ENCODE measurements around the gene APBA1.

APBA1 gene

GRCh38 chr9:69526699-69527098, 145.5 kb downstream of the APBA1 start:
- DNase-seq (ENCODE audit: low read depth, low spot score) = no peak

- no peak for DNase-seq (ENCODE audit: low read depth, low spot score)
Observed at GRCh38 chr9:69519470-69520240, 152.5 kb downstream of the APBA1 start.

- no peak for DNase-seq (ENCODE audit: low read depth, low spot score)
Observed at GRCh38 chr9:69516353-69517322, 155.5 kb downstream of the APBA1 start.

GRCh38 chr9:69515810-69516209, 156.4 kb downstream of the APBA1 start:
- DNase-seq (ENCODE audit: low read depth, low spot score) = no peak

GRCh38 chr9:69513141-69513820, 158.9 kb downstream of the APBA1 start:
- no peak for DNase-seq (ENCODE audit: low read depth, low spot score)

GRCh38 chr9:69504058-69504457, 168.1 kb downstream of the APBA1 start:
- DNase-seq (ENCODE audit: low read depth, low spot score) = no peak

- DNase-seq (ENCODE audit: low read depth, low spot score) = no peak
Observed at GRCh38 chr9:69502671-69503301, 169.4 kb downstream of the APBA1 start.

GRCh38 chr9:69500896-69501295, 171.3 kb downstream of the APBA1 start:
- no peak for DNase-seq (ENCODE audit: low read depth, low spot score)

GRCh38 chr9:69499959-69500358, 172.2 kb downstream of the APBA1 start:
- DNase-seq (ENCODE audit: low read depth, low spot score) = no peak

GRCh38 chr9:69499407-69499806, 172.8 kb downstream of the APBA1 start:
- no peak for DNase-seq (ENCODE audit: low read depth, low spot score)

- DNase-seq (ENCODE audit: low read depth, low spot score) = no peak
Observed at GRCh38 chr9:69498470-69498869, 173.7 kb downstream of the APBA1 start.

GRCh38 chr9:69497816-69498215, 174.4 kb downstream of the APBA1 start:
- no peak for DNase-seq (ENCODE audit: low read depth, low spot score)

GRCh38 chr9:69496846-69497450, 175.2 kb downstream of the APBA1 start:
- no peak for DNase-seq (ENCODE audit: low read depth, low spot score)

GRCh38 chr9:69495296-69495695, 176.9 kb downstream of the APBA1 start:
- DNase-seq (ENCODE audit: low read depth, low spot score) = no peak

- no peak for DNase-seq (ENCODE audit: low read depth, low spot score)
Observed at GRCh38 chr9:69494763-69495162, 177.4 kb downstream of the APBA1 start.

GRCh38 chr9:69494208-69494607, 178.0 kb downstream of the APBA1 start:
- no peak for DNase-seq (ENCODE audit: low read depth, low spot score)

- no peak for DNase-seq (ENCODE audit: low read depth, low spot score)
Observed at GRCh38 chr9:69486498-69486897, 185.7 kb downstream of the APBA1 start.

- no peak for DNase-seq (ENCODE audit: low read depth, low spot score)
Observed at GRCh38 chr9:69485466-69485865, 186.7 kb downstream of the APBA1 start.

GRCh38 chr9:69483886-69484422, 188.2 kb downstream of the APBA1 start:
- no peak for DNase-seq (ENCODE audit: low read depth, low spot score)

- DNase-seq (ENCODE audit: low read depth, low spot score) = no peak
Observed at GRCh38 chr9:69476797-69477196, 195.4 kb downstream of the APBA1 start.

- DNase-seq (ENCODE audit: low read depth, low spot score) = no peak
Observed at GRCh38 chr9:69476016-69476415, 196.2 kb downstream of the APBA1 start.

All from activated CD4-positive, CD25-positive, alpha-beta regulatory T cell treated with anti-CD3 and anti-CD28 coated beads, Interleukin-2, amount 50 U/mL, for 16 hours (primary cell).